ENCODE data around the gene ANKRD53.

DNA sequence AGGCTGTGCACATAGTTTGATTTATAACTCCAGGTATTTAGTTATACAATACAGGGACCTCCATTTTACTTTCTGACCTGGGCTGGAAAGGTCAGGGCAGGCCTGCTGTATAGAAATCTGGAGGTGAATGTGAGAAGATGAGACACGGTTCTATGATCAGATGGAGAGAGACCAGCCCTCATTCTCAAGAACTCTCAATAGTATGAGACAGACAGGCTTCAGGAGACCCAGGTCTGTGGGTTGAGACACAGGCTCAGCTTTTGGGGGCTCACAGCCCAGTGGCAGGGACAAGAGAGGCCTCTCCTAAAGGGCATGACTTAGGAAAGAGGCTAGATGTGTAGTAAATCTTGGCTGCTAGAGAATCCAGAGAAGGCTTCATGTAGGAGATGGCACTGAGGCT, 43.4 kb upstream of the ANKRD53 start:
- TF ChIP-seq CTCF (IDR thresholded peaks at IDR 0.05 in 2 of 3, conservative IDR thresholded peaks at IDR 0.05 in 1 of 3; ENCODE audit: borderline replicate concordance in 1 of 3, insufficient read depth in 1 of 3, low read depth in 2 of 3, low read length in 2 of 3) (no peak), RAD21 (IDR thresholded peaks at IDR 0.05; ENCODE audit: low read depth) (no peak), CEBPB (IDR thresholded peaks at IDR 0.05; ENCODE audit: low read depth) (no peak)

Measured in HCT116 (cell line).